Measurements from ENCODE around the gene ANAPC2.

DNA sequence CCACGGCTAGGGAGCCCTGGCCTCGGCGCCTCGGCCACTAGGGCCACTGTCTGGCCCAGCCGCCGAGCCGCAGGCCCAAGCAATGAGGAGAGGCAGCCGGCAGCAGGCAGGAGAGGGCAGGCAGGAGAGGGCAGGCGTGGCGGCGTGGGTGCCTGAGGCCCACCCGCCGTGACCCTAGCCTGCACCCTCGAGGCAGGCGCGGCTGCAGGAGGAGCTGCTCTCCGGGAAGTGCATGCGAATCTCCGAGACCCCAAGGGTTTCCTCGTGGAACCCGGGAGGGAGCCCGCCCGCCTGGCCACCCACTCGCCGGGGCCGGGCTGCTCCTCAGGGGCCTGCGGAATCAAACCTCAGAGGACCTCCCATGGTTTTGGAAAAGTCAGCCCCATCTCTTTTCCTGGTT lies 40.1 kb downstream of the ANAPC2 start:
- TF ChIP-seq, protein P1, sequence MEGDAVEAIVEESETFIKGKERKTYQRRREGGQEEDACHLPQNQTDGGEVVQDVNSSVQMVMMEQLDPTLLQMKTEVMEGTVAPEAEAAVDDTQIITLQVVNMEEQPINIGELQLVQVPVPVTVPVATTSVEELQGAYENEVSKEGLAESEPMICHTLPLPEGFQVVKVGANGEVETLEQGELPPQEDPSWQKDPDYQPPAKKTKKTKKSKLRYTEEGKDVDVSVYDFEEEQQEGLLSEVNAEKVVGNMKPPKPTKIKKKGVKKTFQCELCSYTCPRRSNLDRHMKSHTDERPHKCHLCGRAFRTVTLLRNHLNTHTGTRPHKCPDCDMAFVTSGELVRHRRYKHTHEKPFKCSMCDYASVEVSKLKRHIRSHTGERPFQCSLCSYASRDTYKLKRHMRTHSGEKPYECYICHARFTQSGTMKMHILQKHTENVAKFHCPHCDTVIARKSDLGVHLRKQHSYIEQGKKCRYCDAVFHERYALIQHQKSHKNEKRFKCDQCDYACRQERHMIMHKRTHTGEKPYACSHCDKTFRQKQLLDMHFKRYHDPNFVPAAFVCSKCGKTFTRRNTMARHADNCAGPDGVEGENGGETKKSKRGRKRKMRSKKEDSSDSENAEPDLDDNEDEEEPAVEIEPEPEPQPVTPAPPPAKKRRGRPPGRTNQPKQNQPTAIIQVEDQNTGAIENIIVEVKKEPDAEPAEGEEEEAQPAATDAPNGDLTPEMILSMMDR (conservative IDR thresholded peaks at IDR 0.05), result no peak
- no peak for TF ChIP-seq EZH2 (IDR thresholded peaks at IDR 0.05; ENCODE audit: low read depth)

Measured in PC-9 (cell line).